ENCODE measurements around the gene ENTPD3.

Gene ENTPD3

DNA sequence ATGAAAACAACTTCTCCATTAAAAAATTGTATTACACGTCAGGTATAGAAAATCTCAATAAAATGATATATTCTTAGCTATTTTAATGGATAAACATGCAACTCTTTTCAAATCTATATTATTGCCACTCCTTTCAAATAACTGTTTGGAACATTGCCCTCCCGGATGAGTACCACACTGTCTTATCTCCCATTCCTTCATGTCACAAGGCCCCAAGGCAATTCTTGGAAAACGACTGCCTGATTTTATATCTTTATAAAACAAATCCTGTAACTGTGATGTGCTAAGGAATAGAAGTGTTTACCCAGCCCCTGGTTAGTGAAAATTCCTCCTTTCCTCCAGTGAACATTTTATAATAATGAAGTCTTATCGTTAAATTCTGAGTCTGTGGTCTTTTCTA lies 83.7 kb downstream of the ENTPD3 start:
- no peaks in the 10 kb centered on the region for H3K9me3 ChIP-seq (ENCODE audit: control insufficient read depth in 5 of 5, low read length in 5 of 5)
- no peaks in the 10 kb centered on the region for H3K4me1 ChIP-seq (ENCODE audit: control insufficient read depth in 5 of 5, insufficient read depth in 5 of 5, low read length in 5 of 5)
- H3K27ac ChIP-seq (ENCODE audit: low read depth, low read length), result no peak overlapping the region
- no peak overlapping the region for H3K9ac ChIP-seq (ENCODE audit: low read length in 5 of 5)
- H3K4me3 ChIP-seq (ENCODE audit: low read depth in 1 of 5, low read length in 5 of 5), result no peak overlapping the region
- H3K27me3 ChIP-seq (ENCODE audit: control insufficient read depth in 5 of 5, insufficient read depth in 4 of 5, low read length in 5 of 5), result no peaks in the 10 kb centered on the region
- H3K36me3 ChIP-seq (ENCODE audit: control insufficient read depth in 5 of 5, insufficient read depth in 5 of 5, low read length in 5 of 5), result peaks cover 0 to 5% (median 4%) of the 10 kb centered on the region in 5 donors

DNA sequence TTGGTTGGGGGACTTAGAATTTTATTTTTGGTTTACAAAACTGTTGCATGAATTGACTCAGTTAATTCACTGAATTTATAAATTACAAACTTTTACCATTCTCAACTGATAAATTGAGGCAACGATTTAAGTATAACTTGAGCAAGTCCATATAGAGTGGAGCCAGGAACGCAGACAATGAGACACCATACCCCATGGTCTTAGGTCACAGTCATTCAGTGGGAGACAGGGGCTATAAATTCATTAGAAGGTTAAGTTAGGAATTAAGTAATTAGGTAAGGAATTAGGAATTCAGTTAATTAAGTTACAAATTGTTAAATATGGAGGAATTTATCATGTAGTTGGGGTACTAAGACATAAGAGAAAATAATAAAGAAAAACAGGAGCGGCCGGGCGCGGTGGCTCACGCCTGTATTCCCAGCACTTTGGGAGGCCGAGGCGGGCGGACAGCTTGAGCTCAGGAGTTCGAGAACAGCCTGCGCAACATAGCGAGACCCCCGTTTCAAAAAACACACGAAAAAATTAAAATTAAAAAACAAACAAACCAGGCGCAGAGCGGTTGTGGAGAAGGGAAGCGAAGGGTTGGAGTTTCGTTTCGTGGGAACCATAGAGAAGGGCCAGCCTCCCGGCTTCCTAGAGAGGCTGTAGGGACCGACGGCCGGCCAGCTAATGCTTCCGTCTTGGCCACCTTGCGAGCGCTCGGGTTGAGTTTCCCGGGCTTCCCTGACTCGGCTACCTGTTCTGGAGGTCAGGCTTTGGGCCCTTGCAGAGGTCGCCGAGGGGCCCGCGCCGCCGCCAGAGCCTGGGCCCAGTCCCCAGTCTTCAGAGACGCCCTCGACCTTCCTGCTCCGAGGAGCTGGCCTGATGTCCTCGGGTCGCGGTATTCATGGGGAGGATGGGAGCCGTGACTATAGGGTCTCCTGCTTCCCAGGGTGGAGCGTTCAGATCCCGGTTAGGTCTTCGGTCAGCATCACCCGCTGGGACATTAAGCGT lies 89.8 kb downstream of the ENTPD3 start, which contains the start of gene ZNF619:
Gene ZNF619, plus strand, starts transcription at position 645 of the 993 bp plus-strand sequence. CDS start 858 bp downstream, outside the sequence.
- H3K4me3 ChIP-seq (ENCODE audit: low read depth in 1 of 5, low read length in 5 of 5), result peak within 1 kb of the TSS; percentile 92 to 96 (median 95)
- peak within 1 kb of the TSS; percentile 88 to 99 (median 92) for H3K9ac ChIP-seq (ENCODE audit: low read length in 5 of 5)
- no peaks in the 10 kb centered on the region for H3K27me3 ChIP-seq (ENCODE audit: control insufficient read depth in 5 of 5, insufficient read depth in 4 of 5, low read length in 5 of 5)
- peaks cover 3 to 11% (median 9%) of the 10 kb centered on the region in 5 donors for H3K4me1 ChIP-seq (ENCODE audit: control insufficient read depth in 5 of 5, insufficient read depth in 5 of 5, low read length in 5 of 5)
- H3K36me3 ChIP-seq (ENCODE audit: control insufficient read depth in 5 of 5, insufficient read depth in 5 of 5, low read length in 5 of 5), result peaks cover 6 to 24% (median 13%) of the 10 kb centered on the region in 5 donors
- peak within 1 kb of the TSS; percentile 77 for H3K27ac ChIP-seq (ENCODE audit: low read depth, low read length)
- H3K9me3 ChIP-seq (ENCODE audit: control insufficient read depth in 5 of 5, low read length in 5 of 5), result no peaks in the 10 kb centered on the region

DNA sequence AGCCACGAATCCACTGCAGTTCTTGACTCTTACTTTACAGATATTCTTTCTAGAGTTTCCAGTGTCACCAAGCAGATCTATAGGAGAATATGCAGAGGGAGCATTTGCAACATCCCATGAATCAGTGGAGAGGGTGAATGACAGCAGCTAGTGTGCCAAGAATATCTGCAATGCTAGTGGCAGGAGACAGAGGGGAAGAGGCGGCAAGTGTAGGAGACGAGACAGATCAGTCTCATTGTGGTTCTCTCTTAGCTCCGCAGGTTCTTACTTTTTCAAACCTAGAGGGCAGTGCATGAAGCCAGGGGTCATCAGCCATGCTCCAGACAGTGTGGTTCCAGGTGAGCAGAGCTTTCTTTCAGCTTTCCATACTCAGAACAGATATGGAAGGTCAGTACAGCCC lies 90.7 kb downstream of the ENTPD3 start:
- Histone ChIP-seq H3K9me3 (ENCODE audit: control insufficient read depth in 5 of 5, low read length in 5 of 5) (no peaks in the 10 kb centered on the region), H3K27me3 (ENCODE audit: control insufficient read depth in 5 of 5, insufficient read depth in 4 of 5, low read length in 5 of 5) (no peaks in the 10 kb centered on the region), H3K4me1 (ENCODE audit: control insufficient read depth in 5 of 5, insufficient read depth in 5 of 5, low read length in 5 of 5) (peaks cover 3 to 11% (median 9%) of the 10 kb centered on the region in 5 donors), H3K9ac (ENCODE audit: low read length in 5 of 5) (peak overlapping the region; percentile 88 to 99 (median 92)), H3K27ac (ENCODE audit: low read depth, low read length) (no peak overlapping the region), H3K36me3 (ENCODE audit: control insufficient read depth in 5 of 5, insufficient read depth in 5 of 5, low read length in 5 of 5) (peaks cover 9 to 33% (median 21%) of the 10 kb centered on the region in 5 donors), H3K4me3 (ENCODE audit: low read depth in 1 of 5, low read length in 5 of 5) (peak overlapping the region; percentile 92 to 96 (median 95))

Data from subcutaneous abdominal adipose tissue (tissue), 5 donors.